Measurements from ENCODE around the gene CD300H. TPM values are rescaled to one million over a fixed set of nuclear protein-coding genes. Genes with fewer than 3 reads are reported as not detected.

Gene CD300H
- total RNA-seq, 1 experiment from 2014 or later = not detected

GRCh38 chr17:74541176-74542111, 25.9 kb downstream of the CD300H start:
- Histone ChIP-seq H3K4me3 (ENCODE audit: low read depth, low read length, poor library complexity, severe bottlenecking) (no peak overlapping the region), H3K27me3 (replicated peaks; ENCODE audit: insufficient read depth, low read depth, low read length, poor library complexity) (peaks cover 14% of the 10 kb centered on the region), H3K9me3 (ENCODE audit: low read depth, low read length, poor library complexity, severe bottlenecking) (no peaks in the 10 kb centered on the region), H3K4me1 (ENCODE audit: insufficient read depth, low read length, poor library complexity, severe bottlenecking) (no peaks in the 10 kb centered on the region), H3K27ac (ENCODE audit: low read depth, low read length, poor library complexity, severe bottlenecking) (no peak overlapping the region), H3K36me3 (ENCODE audit: insufficient read depth, low read length, poor library complexity, severe bottlenecking) (no peaks in the 10 kb centered on the region)
- intact Hi-C loops (cut with micrococcal nuclease; ENCODE audit: unreplicated experiment) = no loop called here
- no peak for TF ChIP-seq CTCF (conservative IDR thresholded peaks at IDR 0.05; ENCODE audit: low read depth, low read length)
- TF ChIP-seq EZH2 (IDR thresholded peaks at IDR 0.05; ENCODE audit: borderline replicate concordance, low read depth, low read length, poor library complexity, severe bottlenecking) = no peak
- ChIA-PET CTCF (no interaction called here), POLR2A (ENCODE audit: low non-redundant PET) (no interaction called here)
- BruUV-seq (replicated peaks) = no TSS peak
- no peak for DNase-seq (ENCODE audit: low spot score)

GRCh38 chr17:74539281-74539820, 28.0 kb downstream of the CD300H start:
- TF ChIP-seq CTCF (conservative IDR thresholded peaks at IDR 0.05; ENCODE audit: low read depth, low read length) (no peak), EZH2 (IDR thresholded peaks at IDR 0.05; ENCODE audit: borderline replicate concordance, low read depth, low read length, poor library complexity, severe bottlenecking) (no peak)
- H3K36me3 ChIP-seq (ENCODE audit: insufficient read depth, low read length, poor library complexity, severe bottlenecking) = no peaks in the 10 kb centered on the region
- ChIA-PET POLR2A (ENCODE audit: low non-redundant PET) (no interaction called here), CTCF (no interaction called here)
- no peak for DNase-seq (ENCODE audit: low spot score)
- H3K27ac ChIP-seq (ENCODE audit: low read depth, low read length, poor library complexity, severe bottlenecking) = no peak overlapping the region
- H3K27me3 ChIP-seq (replicated peaks; ENCODE audit: insufficient read depth, low read depth, low read length, poor library complexity) = peaks cover 27% of the 10 kb centered on the region
- H3K4me3 ChIP-seq (ENCODE audit: low read depth, low read length, poor library complexity, severe bottlenecking) = no peak overlapping the region
- no peaks in the 10 kb centered on the region for H3K4me1 ChIP-seq (ENCODE audit: insufficient read depth, low read length, poor library complexity, severe bottlenecking)
- no peaks in the 10 kb centered on the region for H3K9me3 ChIP-seq (ENCODE audit: low read depth, low read length, poor library complexity, severe bottlenecking)
- intact Hi-C loops (cut with micrococcal nuclease; ENCODE audit: unreplicated experiment) = no loop called here
- BruUV-seq (replicated peaks) = no TSS peak

- no peaks in the 10 kb centered on the region for H3K36me3 ChIP-seq (ENCODE audit: insufficient read depth, low read length, poor library complexity, severe bottlenecking)
- H3K9me3 ChIP-seq (ENCODE audit: low read depth, low read length, poor library complexity, severe bottlenecking) = no peaks in the 10 kb centered on the region
- H3K27me3 ChIP-seq (replicated peaks; ENCODE audit: insufficient read depth, low read depth, low read length, poor library complexity) = peaks cover 28% of the 10 kb centered on the region
- intact Hi-C loops (cut with micrococcal nuclease; ENCODE audit: unreplicated experiment) = no loop called here
- CTCF ChIA-PET = interaction anchor here (0.7 kb wide), 1 partner anchor 253 kb away, joined by 6 read pairs; no protein-coding TSS in a partner anchor
- POLR2A ChIA-PET (ENCODE audit: low non-redundant PET) = no interaction called here
- no peak for TF ChIP-seq EZH2 (IDR thresholded peaks at IDR 0.05; ENCODE audit: borderline replicate concordance, low read depth, low read length, poor library complexity, severe bottlenecking)
- no peak for TF ChIP-seq CTCF (conservative IDR thresholded peaks at IDR 0.05; ENCODE audit: low read depth, low read length)
- no peak overlapping the region for H3K4me3 ChIP-seq (ENCODE audit: low read depth, low read length, poor library complexity, severe bottlenecking)
- no TSS peak for BruUV-seq (replicated peaks)
- no peak overlapping the region for H3K27ac ChIP-seq (ENCODE audit: low read depth, low read length, poor library complexity, severe bottlenecking)
- no peaks in the 10 kb centered on the region for H3K4me1 ChIP-seq (ENCODE audit: insufficient read depth, low read length, poor library complexity, severe bottlenecking)
- DNase-seq (ENCODE audit: low spot score) = no peak
Observed at GRCh38 chr17:74536890-74537289, 30.4 kb downstream of the CD300H start.
